ENCODE data around the gene ADGRB3. TPM values are rescaled to one million over a fixed set of nuclear protein-coding genes. Genes with fewer than 3 reads are reported as not detected.
"Not testable (repeated sequence)": the region's sequence is repeated elsewhere in the genome, so short reads cannot be mapped to it uniquely, and the experiment has no call there.

The ADGRB3 gene
- total RNA-seq, 1 experiment from 2014 or later: 3.6 TPM

GRCh38 chr6:68838571-68838970 lies 203.5 kb downstream of the ADGRB3 start:
- in situ Hi-C loops (cut with HindIII; ENCODE audit: low pct_unique_long_range_greater_than_20kb, low sequenced_read_pairs): no loop called here
- no peak for DNase-seq (ENCODE audit: low read depth, low spot score)

- DNase-seq (ENCODE audit: low read depth, low spot score): peak; percentile 18
- in situ Hi-C loops (cut with HindIII; ENCODE audit: low pct_unique_long_range_greater_than_20kb, low sequenced_read_pairs): no loop called here
Measured at GRCh38 chr6:68852791-68853190, 217.7 kb downstream of the ADGRB3 start.

GRCh38 chr6:68859233-68859632 lies 224.2 kb downstream of the ADGRB3 start:
- DNase-seq (ENCODE audit: low read depth, low spot score): no peak
- in situ Hi-C loops (cut with HindIII; ENCODE audit: low pct_unique_long_range_greater_than_20kb, low sequenced_read_pairs): no loop called here

GRCh38 chr6:68868646-68869045 lies 233.6 kb downstream of the ADGRB3 start:
- in situ Hi-C loops (cut with HindIII; ENCODE audit: low pct_unique_long_range_greater_than_20kb, low sequenced_read_pairs): no loop called here
- no peak for DNase-seq (ENCODE audit: low read depth, low spot score)

GRCh38 chr6:68873236-68873635 lies 238.2 kb downstream of the ADGRB3 start:
- DNase-seq (ENCODE audit: low read depth, low spot score): no peak
- in situ Hi-C loops (cut with HindIII; ENCODE audit: low pct_unique_long_range_greater_than_20kb, low sequenced_read_pairs): no loop called here

- in situ Hi-C loops (cut with HindIII; ENCODE audit: low pct_unique_long_range_greater_than_20kb, low sequenced_read_pairs): no loop called here
- DNase-seq (ENCODE audit: low read depth, low spot score): no peak
Measured at GRCh38 chr6:68874747-68875146, 239.7 kb downstream of the ADGRB3 start.

GRCh38 chr6:68875403-68875802 lies 240.3 kb downstream of the ADGRB3 start:
- DNase-seq (ENCODE audit: low read depth, low spot score): no peak
- in situ Hi-C loops (cut with HindIII; ENCODE audit: low pct_unique_long_range_greater_than_20kb, low sequenced_read_pairs): no loop called here

GRCh38 chr6:68876792-68877493 lies 241.9 kb downstream of the ADGRB3 start:
- peak; percentile 52 for DNase-seq (ENCODE audit: low read depth, low spot score)
- in situ Hi-C loops (cut with HindIII; ENCODE audit: low pct_unique_long_range_greater_than_20kb, low sequenced_read_pairs): no loop called here

- in situ Hi-C loops (cut with HindIII; ENCODE audit: low pct_unique_long_range_greater_than_20kb, low sequenced_read_pairs): no loop called here
- DNase-seq (ENCODE audit: low read depth, low spot score): peak; percentile 7
Measured at GRCh38 chr6:68880050-68880813, 245.2 kb downstream of the ADGRB3 start.

GRCh38 chr6:68883325-68883724 lies 248.2 kb downstream of the ADGRB3 start:
- DNase-seq (ENCODE audit: low read depth, low spot score): not testable (repeated sequence)

GRCh38 chr6:68891419-68891818 lies 256.3 kb downstream of the ADGRB3 start:
- no peak for DNase-seq (ENCODE audit: low read depth, low spot score)
- in situ Hi-C loops (cut with HindIII; ENCODE audit: low pct_unique_long_range_greater_than_20kb, low sequenced_read_pairs): no loop called here

More at GRCh38 chr6:68883325-68883724, 248.2 kb downstream of the ADGRB3 start:
- in situ Hi-C loops (cut with HindIII; ENCODE audit: low pct_unique_long_range_greater_than_20kb, low sequenced_read_pairs): not testable (repeated sequence)

- in situ Hi-C loops (cut with HindIII; ENCODE audit: low pct_unique_long_range_greater_than_20kb, low sequenced_read_pairs): no loop called here
- no peak for DNase-seq (ENCODE audit: low read depth, low spot score)
Measured at GRCh38 chr6:68892452-68892851, 257.4 kb downstream of the ADGRB3 start.

- in situ Hi-C loops (cut with HindIII; ENCODE audit: low pct_unique_long_range_greater_than_20kb, low sequenced_read_pairs): no loop called here
- DNase-seq (ENCODE audit: low read depth, low spot score): no peak
Measured at GRCh38 chr6:68895929-68896328, 260.8 kb downstream of the ADGRB3 start.

- no peak for DNase-seq (ENCODE audit: low read depth, low spot score)
- in situ Hi-C loops (cut with HindIII; ENCODE audit: low pct_unique_long_range_greater_than_20kb, low sequenced_read_pairs): no loop called here
Measured at GRCh38 chr6:68901044-68901443, 266.0 kb downstream of the ADGRB3 start.

GRCh38 chr6:68911334-68911733 lies 276.3 kb downstream of the ADGRB3 start:
- DNase-seq (ENCODE audit: low read depth, low spot score): no peak
- in situ Hi-C loops (cut with HindIII; ENCODE audit: low pct_unique_long_range_greater_than_20kb, low sequenced_read_pairs): no loop called here

- in situ Hi-C loops (cut with HindIII; ENCODE audit: low pct_unique_long_range_greater_than_20kb, low sequenced_read_pairs): no loop called here
Measured at GRCh38 chr6:68911811-68912210, 276.7 kb downstream of the ADGRB3 start.

GRCh38 chr6:68912805-68913204 lies 277.7 kb downstream of the ADGRB3 start:
- DNase-seq (ENCODE audit: low read depth, low spot score); in situ Hi-C loops (cut with HindIII; ENCODE audit: low pct_unique_long_range_greater_than_20kb, low sequenced_read_pairs): not testable (repeated sequence)

More at GRCh38 chr6:68911811-68912210, 276.7 kb downstream of the ADGRB3 start:
- peak; percentile 20 for DNase-seq (ENCODE audit: low read depth, low spot score)

- in situ Hi-C loops (cut with HindIII; ENCODE audit: low pct_unique_long_range_greater_than_20kb, low sequenced_read_pairs): no loop called here
- no peak for DNase-seq (ENCODE audit: low read depth, low spot score)
Measured at GRCh38 chr6:68915586-68915985, 280.5 kb downstream of the ADGRB3 start.

- DNase-seq (ENCODE audit: low read depth, low spot score): no peak
- in situ Hi-C loops (cut with HindIII; ENCODE audit: low pct_unique_long_range_greater_than_20kb, low sequenced_read_pairs): no loop called here
Measured at GRCh38 chr6:68919537-68919936, 284.5 kb downstream of the ADGRB3 start.

Data from SK-MEL-5 (cell line).